ENCODE measurements around the gene RUFY2.

- no peak for TF ChIP-seq CTCF (IDR thresholded peaks at IDR 0.05; ENCODE audit: low read depth, low read length)
- no peak for TF ChIP-seq POLR2A (IDR thresholded peaks at IDR 0.05; ENCODE audit: extremely low read depth, insufficient read length)
- TF ChIP-seq, protein P1, sequence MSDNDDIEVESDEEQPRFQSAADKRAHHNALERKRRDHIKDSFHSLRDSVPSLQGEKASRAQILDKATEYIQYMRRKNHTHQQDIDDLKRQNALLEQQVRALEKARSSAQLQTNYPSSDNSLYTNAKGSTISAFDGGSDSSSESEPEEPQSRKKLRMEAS (IDR thresholded peaks at IDR 0.05; ENCODE audit: low read depth, low read length) = no peak
- no peak for TF ChIP-seq MYC (IDR thresholded peaks at IDR 0.05; ENCODE audit: low read depth, low read length)
Measured at GRCh38 chr10:68296843-68297663, 110.0 kb downstream of the RUFY2 start.

Data from NB4 (cell line).